Jurkat, Clone E6-1 (cell line): ENCODE results near the gene ARHGAP26.

Experiments
- DNase-seq: peaks from one replicate; pipeline ENCODE4 v3.0.0-alpha.2; 2011; ENCODE audit warnings: low read depth, low spot score
- H3K4me3 ChIP-seq: 2 replicates; pipeline ENCODE4 v1.5.1; 2011; ENCODE audit warnings: mild to moderate bottlenecking, low read length, control low read depth, moderate library complexity

The ARHGAP26 gene

DNA sequence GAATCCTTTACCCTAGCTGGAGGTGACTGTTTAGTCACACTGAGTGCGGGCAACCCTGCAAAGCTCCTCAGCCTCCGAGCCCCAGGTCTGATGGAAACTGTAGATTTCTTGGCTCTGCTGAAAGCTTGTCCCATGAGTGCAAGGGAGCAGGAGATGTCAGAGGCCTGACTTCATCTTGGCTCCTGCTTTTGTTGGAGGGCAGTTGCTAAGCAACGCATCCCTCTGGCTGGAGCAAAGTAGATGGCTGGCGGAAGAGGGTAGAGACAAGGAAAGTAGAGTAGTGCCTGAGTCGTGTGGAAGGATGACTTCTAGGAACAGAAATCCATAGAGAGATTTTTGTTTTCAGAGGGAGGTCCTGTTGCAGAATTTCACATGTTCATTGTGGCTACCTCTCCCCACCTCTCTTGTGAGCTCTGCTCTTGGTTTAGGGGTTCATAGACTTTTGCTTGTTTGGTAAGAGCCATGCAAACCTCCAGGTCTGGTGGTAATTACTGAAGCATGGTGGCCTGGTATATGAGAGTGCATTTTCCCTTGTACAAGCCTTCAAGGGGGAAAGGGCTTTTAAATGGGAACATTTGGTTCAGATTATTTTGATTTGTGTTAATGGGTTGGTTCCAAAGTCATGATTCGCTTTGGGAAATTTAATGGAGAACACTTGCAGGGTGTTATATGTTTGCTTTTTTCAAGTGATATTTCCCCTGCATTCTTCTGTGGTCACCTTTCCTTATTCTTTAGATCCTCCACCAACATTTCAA, 71.5 kb downstream of the ARHGAP26 start:
- DNase-seq, result no peak

DNA sequence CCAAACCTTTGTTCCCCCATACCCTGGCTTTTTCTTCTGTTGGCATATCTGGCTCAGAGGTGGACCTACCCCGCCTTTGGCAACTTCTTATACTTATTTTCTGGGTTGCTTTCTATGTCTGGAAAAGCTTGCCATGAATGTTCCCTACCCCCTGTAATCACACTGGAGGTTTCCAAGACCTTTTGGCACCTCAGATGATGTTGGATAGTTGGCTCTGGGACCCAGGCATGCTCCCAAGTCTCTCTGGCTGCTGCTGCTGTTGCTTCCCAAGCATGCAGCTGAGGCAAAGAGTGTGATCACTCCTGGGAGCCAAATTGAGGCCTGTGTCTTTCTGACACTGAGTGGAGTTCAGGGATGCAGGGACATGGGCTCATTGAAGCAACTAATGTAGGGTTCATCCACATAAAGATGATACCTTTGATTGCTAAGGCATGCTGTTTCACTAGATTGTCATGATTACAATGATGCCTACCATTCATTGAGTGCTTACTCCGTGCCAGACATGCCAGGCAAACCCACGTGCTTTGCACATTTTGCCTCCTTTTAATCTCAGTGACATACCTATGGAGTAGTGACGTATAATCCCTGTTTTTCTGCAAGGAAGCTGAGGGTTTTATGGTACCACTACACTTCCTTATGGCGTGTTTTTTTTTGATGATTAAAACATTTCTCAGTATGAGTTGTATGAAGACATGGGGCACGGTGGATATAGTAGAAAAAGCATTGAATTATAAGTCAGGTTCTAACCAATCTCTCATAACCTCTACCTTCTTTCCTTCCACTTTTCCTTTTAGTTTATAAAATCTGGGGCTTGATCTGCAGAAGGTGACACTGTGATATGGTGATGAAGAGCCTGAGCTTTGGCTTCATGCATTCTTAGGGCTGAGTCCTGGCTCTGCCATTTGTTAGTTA, 73.1 kb downstream of the ARHGAP26 start:
- DNase-seq, result no peak
- H3K4me3 ChIP-seq, result no peak overlapping the region

More for the DNA sequence above, 71.5 kb downstream of the ARHGAP26 start:
- H3K4me3 ChIP-seq, result no peak overlapping the region

DNA sequence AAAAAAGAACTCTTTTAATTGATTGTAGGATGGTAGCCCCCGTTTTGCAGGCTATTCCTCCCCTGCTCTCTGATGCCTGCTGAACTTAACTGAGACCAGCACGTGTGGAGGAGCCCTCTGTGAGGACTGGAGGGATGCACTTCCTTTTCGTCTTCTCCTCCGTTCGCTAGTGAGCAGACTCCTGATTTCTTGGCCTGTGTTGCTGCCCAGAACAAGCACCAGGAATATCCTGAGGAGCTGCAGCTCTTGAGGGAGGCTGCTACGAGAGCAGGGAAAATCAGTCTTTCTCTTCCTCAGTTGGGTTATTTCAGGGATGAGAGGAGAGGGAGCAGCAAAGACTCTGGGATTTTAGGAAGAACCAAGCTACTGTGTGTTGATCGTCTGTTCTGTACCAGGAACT, 74.7 kb downstream of the ARHGAP26 start:
- no peak for DNase-seq
- H3K4me3 ChIP-seq, result no peak overlapping the region

DNA sequence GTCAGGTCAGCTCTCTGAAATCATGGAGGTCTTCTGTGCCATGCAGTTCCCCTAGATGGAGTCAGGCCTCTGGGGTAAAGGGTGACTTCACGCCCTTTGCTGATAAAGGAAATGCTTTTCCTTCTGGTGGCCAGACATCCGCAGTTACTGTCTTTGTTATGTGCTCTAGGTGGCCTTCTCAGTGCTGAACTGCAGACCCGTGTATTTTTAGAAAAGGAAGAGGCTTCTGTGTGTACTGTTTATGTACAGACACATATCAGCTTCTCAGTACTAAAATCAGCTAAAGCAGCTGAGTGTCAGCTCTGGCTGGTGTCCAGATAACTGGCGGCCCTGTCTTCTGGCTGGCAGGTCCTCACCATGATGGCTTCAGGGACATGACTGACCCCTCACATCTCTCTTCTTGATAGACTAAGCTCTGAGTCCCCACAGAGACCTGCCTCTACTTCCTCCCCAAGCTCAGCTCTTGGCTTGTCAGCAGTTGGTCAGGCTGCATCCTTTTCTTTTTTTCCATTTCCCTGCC, 75.3 kb downstream of the ARHGAP26 start:
- H3K4me3 ChIP-seq, result no peak overlapping the region
- peak; percentile 11 for DNase-seq

DNA sequence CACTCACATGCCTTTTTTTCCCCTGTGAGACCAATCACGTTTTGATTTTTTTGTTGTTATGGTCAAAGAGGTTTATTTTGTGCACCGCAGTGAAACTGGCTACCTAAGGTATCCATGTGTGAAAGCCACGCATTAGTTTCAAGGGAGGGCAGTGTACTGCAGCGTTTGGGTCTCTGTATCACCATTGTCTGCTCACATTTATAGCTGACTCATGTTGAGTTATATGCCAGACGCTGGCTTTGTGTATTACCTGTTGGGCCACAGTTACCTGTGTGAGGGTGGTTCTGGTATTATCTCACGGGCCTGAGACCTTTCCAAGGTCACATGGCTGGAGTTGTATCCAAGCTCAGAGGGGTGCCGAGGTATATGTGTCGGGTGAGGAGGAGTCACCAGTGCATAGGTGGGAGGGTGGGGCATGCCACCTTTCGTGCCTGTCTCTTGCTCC, 75.8 kb downstream of the ARHGAP26 start:
- H3K4me3 ChIP-seq, result no peak overlapping the region
- DNase-seq, result no peak

DNA sequence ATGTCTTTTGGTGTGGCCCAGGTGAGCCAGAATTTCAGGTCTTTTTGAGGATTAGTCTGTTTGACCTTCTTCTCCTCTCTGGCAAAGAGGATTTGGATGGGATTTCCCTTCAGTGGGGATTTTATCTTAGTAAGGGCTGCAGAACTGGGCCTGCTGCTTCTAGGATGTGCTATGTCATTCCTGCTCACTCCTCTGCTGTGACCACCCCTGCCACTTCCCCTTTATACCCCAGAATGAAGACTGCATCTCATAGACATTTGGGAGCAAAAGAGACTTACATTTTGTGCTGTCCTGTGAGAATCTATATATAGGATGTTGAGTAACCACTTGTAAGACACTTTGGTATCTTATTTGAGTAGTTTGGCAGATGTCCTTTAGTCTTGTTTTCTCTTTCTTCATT, 76.2 kb downstream of the ARHGAP26 start:
- no peak overlapping the region for H3K4me3 ChIP-seq
- DNase-seq, result no peak

DNA sequence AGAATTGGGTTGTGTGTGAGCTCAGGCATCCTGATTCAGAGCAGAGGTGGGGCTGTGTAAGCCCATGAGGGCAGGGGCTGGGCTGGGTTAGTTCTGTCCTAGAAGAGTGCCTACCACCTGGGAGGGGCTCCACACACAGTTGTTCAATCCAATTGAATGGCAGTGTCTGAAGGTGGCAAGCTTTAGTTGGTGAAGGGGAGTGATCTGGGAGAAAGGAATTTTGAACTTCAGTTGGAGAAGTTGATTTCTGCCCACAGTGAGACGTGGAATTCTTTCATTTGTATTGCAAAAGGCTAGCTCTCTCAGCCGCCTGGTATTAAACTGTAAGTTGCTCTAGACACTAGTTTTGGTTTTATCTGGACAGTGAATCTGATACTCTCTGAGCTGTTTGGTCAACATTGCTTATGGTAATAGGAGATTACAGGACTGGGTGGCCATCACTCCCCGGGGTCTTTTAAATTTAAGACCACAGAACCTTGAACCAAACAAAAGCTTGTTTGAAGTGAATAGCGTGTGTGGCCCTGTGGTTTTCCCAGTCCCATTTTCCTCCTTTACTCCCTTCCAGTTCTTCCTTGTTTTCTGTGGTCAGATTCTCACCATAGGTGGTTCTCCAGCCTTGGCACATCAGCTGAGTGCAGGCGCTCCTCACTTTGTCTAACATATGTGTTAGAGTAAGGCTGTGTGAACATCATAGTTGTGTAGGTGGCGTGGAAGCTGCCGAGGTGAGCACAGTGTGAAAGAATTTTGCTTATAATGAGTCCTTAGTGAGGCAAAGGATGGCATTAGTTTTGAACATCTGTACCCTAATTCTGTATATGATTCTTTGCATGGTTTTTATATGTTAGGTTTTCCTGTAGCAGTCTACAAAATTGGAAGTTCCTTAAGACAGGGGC, 78.0 kb downstream of the ARHGAP26 start:
- DNase-seq, result no peak
- no peak overlapping the region for H3K4me3 ChIP-seq

DNA sequence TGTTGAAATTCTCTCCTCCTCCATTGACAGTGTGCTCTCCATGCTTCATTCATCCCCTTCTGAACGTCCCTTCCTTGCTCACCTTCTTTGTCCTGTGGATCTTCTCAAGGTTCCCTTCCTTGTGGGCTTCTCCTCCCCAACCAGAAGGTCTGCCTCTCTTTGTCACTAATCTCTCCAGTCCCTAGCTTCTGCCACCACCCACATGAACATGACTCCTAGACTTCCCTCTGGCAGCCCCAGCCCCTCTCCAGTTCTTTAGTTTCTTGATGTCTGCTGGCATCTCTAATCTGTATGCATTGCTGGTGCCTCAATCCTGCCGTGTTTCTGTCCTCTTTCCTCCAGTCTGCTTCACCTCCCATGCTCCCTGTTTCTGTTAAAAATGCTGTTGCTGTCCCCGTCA, 79.3 kb downstream of the ARHGAP26 start:
- no peak for DNase-seq

DNA sequence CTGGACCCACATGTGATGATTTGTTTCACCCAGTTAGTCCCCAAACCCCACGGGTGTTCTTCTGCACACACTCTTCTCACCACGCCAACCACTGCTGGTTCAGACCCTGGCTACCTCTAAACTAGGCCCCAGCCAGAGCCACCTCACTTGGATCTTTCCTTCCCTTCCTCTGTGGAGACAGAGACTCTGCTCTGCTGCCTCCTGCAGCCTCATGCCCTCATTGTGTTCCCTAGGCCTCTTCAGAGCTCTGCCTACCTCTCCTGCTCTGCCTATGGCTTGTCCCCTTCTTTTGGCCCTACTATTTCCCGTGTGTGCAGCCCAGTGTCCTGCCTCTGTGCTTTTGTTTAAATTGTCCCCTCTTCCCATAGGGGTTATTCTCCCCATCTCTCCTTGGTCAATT, 79.7 kb downstream of the ARHGAP26 start:
- no peak overlapping the region for H3K4me3 ChIP-seq
- DNase-seq, result no peak

More for the DNA sequence above, 79.3 kb downstream of the ARHGAP26 start:
- no peak overlapping the region for H3K4me3 ChIP-seq

DNA sequence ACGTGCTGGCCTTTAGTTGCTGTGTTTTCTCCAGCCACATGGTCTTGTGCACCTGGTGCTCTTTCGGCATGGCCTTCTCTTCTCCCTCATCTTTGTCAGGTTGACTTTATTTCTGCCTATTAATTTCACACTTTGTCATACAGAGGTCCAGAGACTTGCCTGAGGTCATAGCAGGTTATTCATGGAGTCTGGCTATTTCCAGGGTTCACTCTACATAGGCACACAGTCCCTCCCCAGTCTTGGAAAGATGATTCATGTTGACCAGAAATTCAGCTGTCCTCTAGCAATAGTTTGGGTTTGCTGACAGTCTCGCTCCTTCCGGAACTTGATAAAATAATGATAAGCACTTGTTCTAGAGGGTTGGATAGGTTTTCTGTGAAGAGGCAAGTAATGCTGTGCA, 81.6 kb downstream of the ARHGAP26 start:
- H3K4me3 ChIP-seq, result no peak overlapping the region
- no peak for DNase-seq

DNA sequence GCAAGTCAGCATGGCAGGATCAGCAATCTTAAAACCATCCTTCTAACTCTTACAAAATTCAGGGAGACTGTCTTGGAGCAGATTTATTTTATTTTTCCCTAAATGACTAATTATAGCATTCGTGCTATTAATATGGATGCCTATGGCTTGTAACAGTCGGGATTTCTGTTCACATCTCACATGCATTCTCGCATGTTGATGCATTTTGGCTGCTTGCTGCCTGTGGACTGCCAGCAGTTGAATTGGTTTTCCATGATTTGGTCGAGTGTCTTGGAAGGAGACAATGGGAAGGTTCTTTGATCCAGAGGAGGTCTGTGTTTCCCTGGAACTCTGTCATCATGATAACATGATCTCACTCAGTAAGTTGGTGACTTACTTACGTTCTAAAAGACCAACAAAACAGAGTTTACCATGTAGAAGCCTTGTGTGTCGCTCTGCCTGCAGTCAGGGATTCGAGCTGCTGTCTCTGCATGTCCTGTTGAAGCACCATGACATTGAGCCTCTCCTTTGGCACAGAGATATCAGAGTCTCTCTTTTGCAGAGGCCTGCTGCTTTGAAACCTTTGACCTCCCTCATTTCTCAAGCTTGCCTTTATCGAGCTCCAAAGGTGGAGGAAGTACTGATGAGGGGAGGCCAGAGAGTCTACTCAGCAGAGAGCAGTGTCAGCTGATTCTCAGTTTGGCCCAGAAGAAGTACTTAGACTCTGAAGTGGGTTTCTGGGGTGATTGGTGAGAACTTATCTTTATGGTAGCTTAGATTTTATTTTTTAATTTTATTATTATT, 82.4 kb downstream of the ARHGAP26 start:
- H3K4me3 ChIP-seq, result no peak overlapping the region
- no peak for DNase-seq

DNA sequence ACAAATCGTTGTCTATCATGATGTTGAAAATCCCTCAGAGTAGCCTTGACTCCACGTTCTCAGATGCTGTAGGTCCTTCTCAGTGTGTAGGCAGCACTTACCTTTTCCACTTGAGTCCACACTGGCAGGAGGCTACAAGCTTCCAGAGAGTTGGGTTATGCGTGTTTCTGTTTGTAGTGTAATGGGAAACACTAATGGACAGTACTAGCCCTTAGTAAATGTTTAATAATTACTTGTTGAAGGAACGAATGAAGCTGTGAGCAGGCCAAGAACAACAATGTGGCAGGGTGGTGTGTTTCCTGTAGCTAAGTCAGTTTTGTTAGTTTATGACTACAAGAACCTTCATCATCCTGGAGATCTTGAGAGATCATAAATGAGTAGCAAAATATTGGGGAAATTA, 83.5 kb downstream of the ARHGAP26 start:
- H3K4me3 ChIP-seq, result no peak overlapping the region
- DNase-seq, result no peak

DNA sequence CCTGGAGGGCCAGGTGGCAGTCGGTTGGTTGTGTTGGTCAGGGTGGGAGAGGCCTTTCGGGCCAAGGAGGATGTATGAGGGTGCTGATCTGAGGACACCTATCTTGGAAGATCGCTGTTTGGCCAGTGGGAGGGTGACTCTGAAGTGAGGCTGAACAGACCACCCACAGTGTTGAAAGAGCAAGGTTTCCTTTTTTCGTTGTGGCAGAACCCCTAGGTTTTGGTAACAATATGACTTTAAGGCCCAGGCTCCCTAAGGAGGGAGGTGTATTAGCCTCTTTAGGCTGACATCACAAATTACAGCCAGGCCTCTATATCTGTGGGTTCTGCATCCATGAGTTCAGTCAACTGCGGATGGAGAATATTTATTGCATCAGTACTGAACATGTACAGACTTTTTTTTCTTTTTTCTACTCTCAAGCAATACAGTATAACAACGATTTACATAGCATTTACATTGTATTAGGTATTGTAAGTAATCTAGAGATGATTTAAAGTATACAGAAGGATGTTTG, 86.1 kb downstream of the ARHGAP26 start:
- no peak overlapping the region for H3K4me3 ChIP-seq
- no peak for DNase-seq

DNA sequence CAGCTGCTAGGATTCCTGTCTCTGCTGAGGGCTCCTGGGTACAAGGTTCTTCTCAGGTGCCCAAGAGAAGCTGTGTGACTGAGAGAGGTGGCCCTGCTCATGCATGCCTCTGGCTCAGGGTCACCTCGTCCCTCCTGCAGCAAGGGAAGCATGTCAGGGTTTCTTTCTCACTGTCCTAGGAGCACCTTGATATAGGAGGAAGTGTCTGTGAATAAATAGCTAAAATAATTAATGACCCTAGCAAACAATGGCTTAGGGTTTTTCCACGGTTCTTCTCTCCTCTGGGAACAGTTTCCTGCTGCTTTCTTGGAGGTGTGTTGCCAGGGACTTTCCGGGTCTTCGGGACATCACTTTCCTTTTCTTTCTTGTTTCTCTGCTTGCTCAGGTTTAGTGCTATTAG, 87.2 kb downstream of the ARHGAP26 start:
- no peak overlapping the region for H3K4me3 ChIP-seq
- no peak for DNase-seq

DNA sequence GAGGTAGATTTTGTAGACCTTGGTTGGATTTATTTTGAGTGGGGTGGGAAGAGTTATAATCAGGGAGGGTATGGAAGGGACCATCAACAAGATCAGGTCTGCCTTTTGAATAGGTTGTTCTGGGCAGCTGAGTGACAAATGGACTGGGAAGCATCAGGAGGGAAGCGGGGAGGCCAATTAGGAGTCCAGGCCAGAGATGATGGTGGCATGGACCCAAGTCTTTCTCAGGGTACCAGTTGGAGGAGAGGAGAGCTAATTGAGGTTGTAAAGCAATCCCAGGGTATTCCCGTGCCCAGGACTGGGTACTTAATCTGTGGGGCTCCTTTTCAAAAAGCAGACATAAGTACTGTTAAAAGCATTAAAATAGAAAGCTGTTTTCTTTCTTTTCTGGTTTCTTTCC, 88.9 kb downstream of the ARHGAP26 start:
- DNase-seq, result no peak
- no peak overlapping the region for H3K4me3 ChIP-seq

DNA sequence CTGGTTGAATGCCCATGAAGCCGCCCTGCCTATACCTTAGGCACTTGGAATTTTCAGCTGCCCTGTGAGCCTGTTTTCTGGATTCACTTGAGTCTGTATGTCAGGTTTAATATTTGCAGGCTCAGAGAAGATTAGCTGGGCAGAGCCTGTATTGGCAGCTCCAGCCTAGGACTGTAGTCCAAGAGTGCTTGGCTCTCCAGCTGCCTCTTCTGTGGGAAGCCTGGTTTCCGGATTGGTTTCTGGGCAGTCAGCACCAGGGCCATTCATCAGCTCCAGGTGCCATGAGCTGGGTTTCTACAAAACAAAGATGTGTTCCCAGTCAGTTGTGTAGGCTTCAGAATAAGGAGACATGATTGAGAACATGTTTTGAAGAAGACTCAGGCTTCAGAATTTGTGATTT, 90.1 kb downstream of the ARHGAP26 start:
- no peak overlapping the region for H3K4me3 ChIP-seq
- no peak for DNase-seq

DNA sequence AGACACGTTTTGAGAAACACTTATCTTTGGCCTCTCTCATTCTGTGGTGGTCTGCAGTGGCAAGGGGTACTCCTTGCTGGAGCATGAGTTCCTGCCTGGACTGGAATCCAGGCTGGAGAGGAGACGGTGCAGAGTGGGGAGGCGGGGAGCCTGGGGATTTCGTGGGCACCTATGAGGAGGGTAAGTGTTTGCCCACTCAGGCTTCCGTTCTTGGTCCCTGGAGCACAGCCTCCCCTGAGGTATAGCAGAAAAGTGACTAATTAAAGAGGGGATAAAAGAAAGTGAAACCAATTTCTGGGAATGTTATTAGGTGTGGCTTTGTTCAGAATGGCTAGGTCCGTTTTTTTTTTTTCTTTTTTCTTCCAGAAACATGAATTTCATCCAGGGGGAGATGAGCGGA, 90.8 kb downstream of the ARHGAP26 start:
- no peak overlapping the region for H3K4me3 ChIP-seq
- DNase-seq, result no peak

DNA sequence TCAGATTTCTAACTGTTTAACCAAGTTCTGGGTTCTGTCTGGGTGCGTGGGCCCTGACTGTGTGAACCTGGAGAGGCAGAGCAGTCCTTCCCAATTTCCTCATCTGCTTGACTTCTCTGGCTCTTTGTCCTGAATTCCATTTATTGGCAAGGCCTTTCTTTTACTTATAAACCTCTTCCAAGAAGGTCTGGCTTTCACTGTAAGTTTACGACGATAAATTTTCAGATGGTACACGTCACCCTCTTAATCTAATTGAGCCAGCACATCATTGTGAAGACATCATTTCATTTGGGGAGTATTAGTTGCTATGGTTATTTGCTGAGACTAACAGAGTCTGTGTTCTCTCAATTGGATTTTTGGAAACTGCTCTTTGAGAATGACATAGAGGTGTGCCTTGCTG, 92.4 kb downstream of the ARHGAP26 start:
- H3K4me3 ChIP-seq, result no peak overlapping the region
- no peak for DNase-seq
